Urinary bladder (tissue), 4 donors: ENCODE measurements around the gene EFCAB6. TPM values are rescaled to one million over a fixed set of nuclear protein-coding genes. Genes with fewer than 3 reads are reported as not detected.

Experiments
- DNase-seq: peaks from one replicate; pipeline ENCODE4 v3.0.0-alpha.2; 2015; ENCODE audit errors: extremely low spot score
- H3K27ac ChIP-seq: one replicate; pipeline ENCODE4 v1.5.1; 2013; ENCODE audit warnings: low read depth, mild to moderate bottlenecking, moderate library complexity
- H3K36me3 ChIP-seq: one replicate; pipeline ENCODE4 v1.6.1; 2013; ENCODE audit warnings: mild to moderate bottlenecking, moderate library complexity; ENCODE audit not compliant: insufficient read depth
- H3K4me1 ChIP-seq: one replicate; pipeline ENCODE4 v1.6.1; 2013; ENCODE audit warnings: mild to moderate bottlenecking, moderate library complexity; ENCODE audit not compliant: insufficient read depth
- H3K4me3 ChIP-seq: one replicate; pipeline ENCODE4 v1.5.1; 2013; ENCODE audit warnings: low read depth, low read length
- WGBS: extraction: QIAGEN DNeasy Blood & Tissue Kit; methylation state at CpG from one replicate; pipeline ENCODE4 v1.1.7; 2013; 5-methylcytosine and 5-hydroxymethylcytosine counted together
- polyA plus RNA-seq: library from polyadenylated mRNA; stranded (reverse); fragments of 200-250 nt; gene quantifications from one replicate; pipeline ENCODE4 v1.2.3, GENCODE V29; 2013
- total RNA-seq: library from RNA; depleted of rRNA; stranded (reverse); fragments of >200 nt; gene quantifications from one replicate; pipeline ENCODE4 v1.2.3, GENCODE V29; 2014
- donor health status: healthy with polysubstance abuse.
- donor health status: healthy.

The EFCAB6 gene
- total and polyA plus RNA-seq, 2 donors = 0.71 to 3.2 TPM

DNA sequence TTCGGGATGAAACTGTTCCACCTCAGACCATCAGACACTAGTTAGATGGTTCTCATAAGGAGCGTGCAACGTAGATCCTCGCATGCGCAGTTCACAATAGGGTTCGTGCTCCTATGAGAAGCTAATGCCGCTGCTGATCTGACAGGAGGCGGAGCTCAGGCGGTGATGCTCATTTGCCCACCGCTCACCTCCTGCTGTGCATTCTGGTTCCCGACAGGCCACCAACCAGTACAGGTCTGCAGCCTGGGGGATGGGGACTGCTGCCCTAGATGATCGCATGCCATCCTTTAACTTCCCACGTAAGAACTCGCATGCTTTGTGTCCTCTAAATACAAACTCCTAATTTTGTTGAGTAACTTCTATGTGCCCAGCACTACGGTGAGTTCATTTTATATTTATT lies 62.6 kb downstream of the EFCAB6 start:
- Histone ChIP-seq H3K4me3 (no peak overlapping the region), H3K4me1 (no peaks in the 10 kb centered on the region), H3K27ac (no peak overlapping the region), H3K36me3 (no peaks in the 10 kb centered on the region)
- no peak for DNase-seq
- WGBS = 87% methylated on average over 15 of the region's 15 CpGs

GRCh38 chr22:43747877-43748276 lies 64.2 kb downstream of the EFCAB6 start:
- no peak for DNase-seq

DNA sequence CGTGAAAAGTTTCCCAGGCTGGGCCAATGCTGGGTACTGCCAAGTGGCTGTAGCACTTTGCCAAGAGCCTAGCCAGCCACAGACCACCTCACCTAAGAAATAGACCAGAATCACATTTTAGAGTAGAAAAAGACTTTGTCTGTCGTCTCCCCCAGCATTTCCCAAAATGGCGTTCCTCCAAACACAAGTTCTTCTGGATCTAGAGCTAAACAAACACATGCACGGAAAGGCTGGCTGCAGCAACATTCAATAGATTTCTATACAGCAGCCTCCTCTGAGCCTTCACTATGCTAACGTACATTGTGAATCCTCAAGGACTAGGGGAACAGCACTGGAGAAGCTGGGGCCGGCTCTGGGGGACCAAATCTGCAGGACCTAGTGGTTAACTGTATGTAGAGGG lies 65.0 kb downstream of the EFCAB6 start:
- H3K36me3 ChIP-seq = no peaks in the 10 kb centered on the region
- no peak for DNase-seq
- H3K27ac ChIP-seq = no peak overlapping the region
- 89% methylated on average over 6 of the region's 6 CpGs for WGBS
- no peak overlapping the region for H3K4me3 ChIP-seq
- H3K4me1 ChIP-seq = no peaks in the 10 kb centered on the region

More at GRCh38 chr22:43747877-43748276, 64.2 kb downstream of the EFCAB6 start:
- whole genome bisulfite sequencing = 93% methylated on average over 6 of the region's 6 CpGs
- H3K4me3 ChIP-seq = no peak overlapping the region
- no peak overlapping the region for H3K27ac ChIP-seq
- H3K4me1 ChIP-seq = no peaks in the 10 kb centered on the region
- H3K36me3 ChIP-seq = no peaks in the 10 kb centered on the region

DNA sequence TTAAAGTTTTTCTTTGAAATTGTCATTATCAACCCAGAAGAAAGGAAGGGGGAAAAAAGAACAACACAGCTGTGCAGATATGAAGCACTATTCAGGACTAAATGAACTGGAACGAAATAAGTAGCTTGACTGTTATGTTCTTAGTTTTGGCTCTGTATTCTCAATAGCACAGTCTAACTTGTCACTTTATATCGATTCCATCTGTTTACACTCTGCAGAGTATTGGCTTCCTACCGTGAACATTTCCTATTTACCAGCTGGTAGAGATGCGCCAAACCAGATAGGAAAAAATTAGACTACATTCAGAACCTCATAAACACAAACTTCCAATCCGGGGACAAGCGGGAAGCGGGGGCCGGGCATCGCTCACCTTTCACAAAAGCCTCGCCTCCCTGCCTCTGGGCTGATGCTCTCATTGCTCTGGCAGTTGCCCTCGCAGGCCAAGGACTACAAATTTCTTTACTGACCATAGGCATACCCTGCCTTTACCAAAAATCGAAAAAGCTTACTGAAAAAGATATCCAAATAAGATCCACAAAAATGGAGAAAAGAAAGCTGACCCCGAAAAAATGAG lies 66.2 kb downstream of the EFCAB6 start:
- no peak for DNase-seq
- no peak overlapping the region for H3K27ac ChIP-seq
- H3K4me3 ChIP-seq = no peak overlapping the region
- no peaks in the 10 kb centered on the region for H3K36me3 ChIP-seq
- no peaks in the 10 kb centered on the region for H3K4me1 ChIP-seq
- 72% methylated on average over 13 of the region's 13 CpGs for WGBS

DNA sequence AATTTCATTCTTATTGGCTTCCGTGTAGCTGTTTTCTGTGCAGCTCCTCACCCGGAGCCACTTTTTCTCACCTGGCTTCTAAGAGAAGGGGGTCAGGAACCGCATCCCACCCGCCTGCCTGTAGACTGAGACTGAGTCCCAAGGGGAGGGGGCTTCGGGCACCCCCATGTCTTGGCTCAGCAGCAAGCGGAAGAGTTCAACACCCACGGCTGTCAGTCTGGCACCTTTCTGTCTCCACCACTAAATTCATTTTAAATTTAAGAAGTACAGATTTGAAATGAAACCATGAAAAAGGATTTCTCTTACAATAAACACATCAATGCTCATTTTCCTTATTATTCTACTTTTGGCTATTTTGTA lies 66.7 kb downstream of the EFCAB6 start:
- H3K27ac ChIP-seq = no peak overlapping the region
- H3K4me3 ChIP-seq = no peak overlapping the region
- H3K36me3 ChIP-seq = no peaks in the 10 kb centered on the region
- no peaks in the 10 kb centered on the region for H3K4me1 ChIP-seq
- no peak for DNase-seq
- WGBS = 66% methylated on average over 7 of the region's 7 CpGs

GRCh38 chr22:43744700-43745410 lies 67.2 kb downstream of the EFCAB6 start:
- 40% methylated on average over 9 of the region's 9 CpGs for WGBS
- no peak overlapping the region for H3K27ac ChIP-seq
- DNase-seq = no peak
- no peaks in the 10 kb centered on the region for H3K4me1 ChIP-seq
- H3K4me3 ChIP-seq = no peak overlapping the region
- H3K36me3 ChIP-seq = no peaks in the 10 kb centered on the region

DNA sequence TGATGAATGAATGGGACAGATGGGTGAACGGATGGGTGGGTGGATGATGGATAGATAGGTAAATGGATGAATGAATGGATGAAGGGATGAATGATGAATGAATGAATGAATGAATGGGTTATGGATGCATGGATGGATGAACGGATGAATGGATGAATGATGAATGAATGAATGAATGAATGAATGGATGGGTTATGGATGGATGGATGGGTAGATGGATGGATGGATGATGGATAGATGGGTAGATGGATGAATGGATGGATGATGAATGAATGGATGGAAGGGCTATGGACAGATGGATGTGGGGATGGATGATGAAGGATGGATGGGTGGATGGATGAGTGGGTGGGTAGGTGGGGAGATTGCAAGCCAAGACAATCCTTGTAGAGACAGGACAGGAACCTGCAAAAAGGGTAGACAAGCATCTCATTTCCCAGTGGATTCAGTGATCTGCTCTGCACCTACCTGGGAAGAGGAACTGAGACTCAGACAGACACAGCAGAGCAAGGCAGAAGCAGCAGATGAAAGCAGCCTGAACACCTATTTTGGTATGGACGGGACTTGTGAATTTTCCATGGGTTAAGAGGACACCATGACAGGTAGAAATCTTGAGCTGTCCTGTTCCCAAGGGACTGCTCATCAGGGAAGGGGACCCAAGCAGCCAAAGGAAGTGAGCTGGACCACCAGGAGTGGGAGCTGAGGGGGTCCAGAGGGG lies 68.0 kb downstream of the EFCAB6 start:
- DNase-seq = no peak
- H3K4me3 ChIP-seq = no peak overlapping the region
- H3K36me3 ChIP-seq = no peaks in the 10 kb centered on the region
- H3K27ac ChIP-seq = no peak overlapping the region
- WGBS = 95% methylated on average over 3 of the region's 3 CpGs
- no peaks in the 10 kb centered on the region for H3K4me1 ChIP-seq

DNA sequence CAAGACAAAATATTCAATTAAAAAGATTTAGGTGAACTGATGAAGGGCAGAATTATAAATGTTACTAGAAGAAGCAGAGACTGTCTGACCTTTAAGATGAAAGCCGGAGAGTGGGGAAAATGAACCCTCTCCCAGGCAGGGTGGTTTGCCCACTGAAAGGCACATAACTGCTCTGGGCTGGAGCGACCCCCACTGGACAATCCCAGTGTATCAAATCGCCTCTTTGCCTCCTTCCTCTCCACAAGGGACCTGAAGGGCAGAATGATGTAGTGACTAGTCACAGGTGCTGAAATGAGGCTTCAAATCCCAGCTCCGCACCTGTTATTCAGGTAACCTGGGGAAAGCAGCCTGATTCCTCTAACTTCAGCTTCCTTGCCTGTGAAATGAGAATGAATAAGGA lies 69.0 kb downstream of the EFCAB6 start:
- no peak overlapping the region for H3K4me3 ChIP-seq
- WGBS = 68% methylated on average over 4 of the region's 4 CpGs
- no peak for DNase-seq

DNA sequence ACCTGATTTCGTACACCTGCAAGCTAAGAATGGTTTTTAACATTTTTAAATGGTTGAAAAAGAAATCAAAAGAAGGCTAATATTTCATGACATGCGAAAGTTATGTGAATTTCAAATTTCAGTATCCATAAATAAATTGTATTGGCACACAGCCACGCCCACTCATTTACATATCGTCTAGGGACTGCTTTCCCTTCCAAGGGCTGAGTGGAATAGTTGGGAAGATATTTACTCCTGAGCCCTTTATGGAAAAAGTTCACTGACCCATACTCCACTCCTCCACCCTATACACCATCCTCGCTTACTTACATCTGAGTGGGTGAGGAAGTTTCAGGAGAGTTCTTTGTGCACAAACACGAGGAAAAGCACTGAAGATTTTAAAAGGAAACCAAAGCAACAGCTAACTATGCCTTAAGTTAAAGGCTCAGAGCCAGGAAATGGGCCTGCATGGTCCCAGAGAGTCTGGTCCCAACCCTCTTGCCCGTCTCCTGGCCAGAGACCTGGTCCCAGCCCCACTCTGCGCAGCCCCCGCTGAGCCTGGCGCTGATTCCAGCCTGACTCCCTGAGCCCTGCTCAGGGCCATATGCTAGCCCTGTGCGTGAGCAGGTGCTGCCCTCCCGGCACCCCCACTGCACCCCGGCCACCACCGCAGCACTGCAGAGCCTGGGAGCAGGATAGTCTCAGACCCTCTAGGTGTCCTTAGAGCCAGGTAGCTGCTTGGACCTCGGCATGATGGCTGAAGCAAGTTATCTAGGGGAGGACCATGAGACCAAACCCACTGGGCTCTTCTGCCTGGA lies 69.8 kb downstream of the EFCAB6 start:
- WGBS = 89% methylated on average over 15 of the region's 15 CpGs
- Histone ChIP-seq H3K4me1 (no peaks in the 10 kb centered on the region), H3K36me3 (no peaks in the 10 kb centered on the region), H3K4me3 (no peak overlapping the region), H3K27ac (no peak overlapping the region)
- no peak for DNase-seq

More for the DNA sequence above, 69.0 kb downstream of the EFCAB6 start:
- no peak overlapping the region for H3K27ac ChIP-seq
- H3K4me1 ChIP-seq = no peaks in the 10 kb centered on the region
- no peaks in the 10 kb centered on the region for H3K36me3 ChIP-seq

GRCh38 chr22:43740587-43741270 lies 71.4 kb downstream of the EFCAB6 start:
- Histone ChIP-seq H3K4me1 (no peaks in the 10 kb centered on the region), H3K36me3 (no peaks in the 10 kb centered on the region), H3K4me3 (no peak overlapping the region), H3K27ac (no peak overlapping the region)
- no peak for DNase-seq
- 28% methylated on average over 19 of the region's 19 CpGs for WGBS

DNA sequence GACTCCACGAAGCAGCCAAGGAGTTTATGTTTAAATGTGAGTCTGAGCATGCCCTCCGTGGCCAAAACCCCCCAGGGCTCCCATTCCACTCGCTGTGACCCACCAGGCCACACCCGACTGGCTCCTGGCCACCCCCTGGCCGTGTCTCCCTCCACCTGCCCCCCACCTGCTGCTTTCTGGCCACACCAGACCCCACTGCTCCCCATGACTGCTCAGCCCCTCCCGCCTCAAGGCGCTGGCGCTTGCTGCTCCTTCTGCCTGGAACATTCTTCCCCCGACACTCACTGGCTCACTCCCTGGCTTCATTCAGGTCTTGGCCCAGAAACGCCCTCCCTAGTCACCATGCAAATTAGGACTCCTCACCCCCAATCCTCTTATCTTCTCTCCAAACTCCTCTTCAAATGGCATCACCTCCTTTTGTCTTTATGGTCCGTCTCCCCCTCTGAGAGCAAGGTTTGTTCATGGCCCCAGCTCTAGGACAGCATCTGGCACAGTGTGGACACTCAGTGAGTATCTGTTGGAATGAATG lies 72.2 kb downstream of the EFCAB6 start:
- Histone ChIP-seq H3K4me1 (no peaks in the 10 kb centered on the region), H3K4me3 (no peak overlapping the region), H3K36me3 (no peaks in the 10 kb centered on the region), H3K27ac (no peak overlapping the region)
- 70% methylated on average over 11 of the region's 11 CpGs for WGBS
- DNase-seq = no peak

DNA sequence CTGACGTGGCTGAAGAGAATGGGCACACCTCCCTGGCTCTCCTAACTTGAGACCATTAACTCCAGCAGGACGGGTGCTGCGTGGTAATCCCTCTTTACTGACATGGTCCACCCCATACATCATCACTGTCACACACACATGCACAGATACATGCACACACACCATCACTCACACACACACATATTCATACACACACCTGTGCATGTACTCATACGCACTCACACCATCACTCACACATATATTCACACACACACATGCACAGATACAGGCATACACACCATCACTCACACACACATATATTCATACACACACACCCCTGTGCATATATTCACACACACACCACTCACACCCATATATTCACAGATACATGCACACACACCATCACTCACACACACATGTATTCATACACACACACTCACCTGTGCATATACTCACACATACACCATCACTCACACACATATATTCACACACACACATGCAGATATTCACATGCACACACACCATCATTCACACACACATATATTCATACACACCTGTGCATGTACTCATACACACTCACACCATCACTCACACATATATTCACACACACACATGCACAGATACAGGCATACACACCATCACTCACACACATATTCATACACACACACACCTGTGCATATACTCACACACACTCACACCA lies 74.8 kb downstream of the EFCAB6 start:
- Histone ChIP-seq H3K4me1 (no peaks in the 10 kb centered on the region), H3K27ac (no peak overlapping the region), H3K36me3 (no peaks in the 10 kb centered on the region), H3K4me3 (no peak overlapping the region)
- DNase-seq = no peak
- WGBS = 93% methylated on average over 4 of the region's 4 CpGs
